NCI-H2081 (cell line): ENCODE data around the gene SEC14L3.

ENCODE experiments used
- DNase-seq, 2 experiments: peaks; one replicate each; lab custom pipeline; 2025; lab: John Stamatoyannopoulos, UW

SEC14L3 gene

GRCh38 chr22:30423301-30423958 lies 48.4 kb downstream of the SEC14L3 start:
- peak; percentile 38 to 47 for DNase-seq

GRCh38 chr22:30422481-30423300 lies 49.1 kb downstream of the SEC14L3 start:
- peak; percentile 40 to 70 for DNase-seq

GRCh38 chr22:30421695-30422480 lies 49.9 kb downstream of the SEC14L3 start:
- DNase-seq = no peak

- no peak for DNase-seq
These were observed 51.3 kb downstream of the SEC14L3 start for GRCh38 chr22:30420347-30421125.

DNA sequence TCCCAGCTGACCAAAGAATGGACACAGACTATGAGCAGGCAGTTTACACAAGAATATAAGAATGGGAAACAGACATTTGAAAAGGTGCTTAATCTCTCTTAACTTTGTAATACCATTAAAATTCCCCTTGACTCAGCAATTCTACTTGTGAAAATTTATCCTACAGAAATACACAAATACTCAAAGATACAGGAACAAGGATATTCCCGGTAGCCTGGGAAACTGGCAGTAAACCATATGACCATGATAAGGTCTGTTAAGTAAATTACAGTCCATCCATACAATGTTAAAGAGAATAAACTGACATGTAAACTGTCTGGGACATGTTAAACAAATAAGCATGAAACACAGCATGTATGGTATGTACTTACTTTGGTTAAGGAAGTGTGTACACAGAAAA lies 55.0 kb downstream of the SEC14L3 start:
- no peak for DNase-seq

- no peak for DNase-seq
These were observed 55.4 kb downstream of the SEC14L3 start for GRCh38 chr22:30416403-30416802.

- no peak for DNase-seq
These were observed 57.2 kb downstream of the SEC14L3 start for GRCh38 chr22:30414525-30415047.

DNA sequence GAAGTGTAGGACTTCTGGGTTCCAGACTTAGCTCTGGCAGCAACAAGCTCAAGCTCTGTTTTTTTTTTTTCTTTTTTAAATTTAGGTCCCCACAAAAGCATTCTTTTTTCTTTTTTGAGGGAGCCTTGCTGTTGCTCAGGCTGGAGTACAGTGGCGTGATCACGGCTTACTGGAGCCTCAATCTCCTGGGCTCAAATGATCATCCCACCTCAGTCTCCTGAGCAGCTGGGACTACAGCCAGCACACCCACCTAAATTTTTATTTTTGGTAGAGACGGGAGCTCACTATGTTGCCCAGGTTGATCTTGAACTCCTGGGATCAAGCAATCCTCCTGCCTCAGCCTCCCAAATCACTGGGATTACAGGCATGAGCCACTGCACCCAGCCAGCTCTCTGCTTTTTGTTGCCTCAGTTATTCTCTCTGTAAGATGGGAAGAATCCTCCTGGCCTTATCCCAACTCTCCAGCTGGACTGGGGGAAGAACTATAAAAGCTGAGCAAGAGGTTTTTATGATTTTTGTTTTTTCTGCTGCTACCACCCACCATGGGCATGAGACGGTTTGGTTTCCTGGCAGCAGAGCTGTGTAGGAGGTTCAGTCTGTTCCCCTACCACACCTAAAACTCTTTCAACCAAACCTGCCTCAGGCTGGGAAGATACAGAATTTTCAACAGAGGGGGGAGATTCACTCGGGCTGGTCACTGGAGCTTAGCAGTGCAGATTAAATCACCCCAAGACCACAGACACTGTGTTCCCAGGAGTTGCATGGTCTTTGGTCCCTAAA lies 57.9 kb downstream of the SEC14L3 start:
- DNase-seq = no peak

GRCh38 chr22:30413001-30413400 lies 58.8 kb downstream of the SEC14L3 start:
- DNase-seq = no peak

DNA sequence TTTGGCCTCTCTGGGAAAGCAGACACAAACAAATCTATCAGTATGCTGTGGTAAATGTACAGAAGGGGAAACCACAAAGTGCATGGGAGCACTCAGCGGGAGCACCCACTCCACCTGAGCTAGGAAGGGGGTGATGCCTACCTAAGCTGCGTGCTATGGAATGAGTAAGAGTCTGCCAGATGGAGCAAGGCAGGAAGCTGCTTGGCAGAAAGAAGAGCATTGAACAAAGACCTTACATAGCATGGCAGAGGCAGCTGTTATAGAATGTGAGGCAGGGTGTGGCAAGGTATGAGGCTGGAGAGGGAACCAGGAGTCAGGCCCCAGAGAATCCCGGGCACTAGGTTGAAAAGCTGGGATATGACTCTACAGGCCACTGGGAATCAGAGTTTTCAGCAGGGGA lies 60.0 kb downstream of the SEC14L3 start:
- DNase-seq = no peak
